ENCODE results near the gene SORCS1.

The SORCS1 gene

GRCh38 chr10:106864031-106864430 is 300.5 kb downstream of the SORCS1 start:
- H3K36me3 ChIP-seq (ENCODE audit: insufficient read depth, low read length), result no peaks in the 10 kb centered on the region
- no peaks in the 10 kb centered on the region for H3K9me3 ChIP-seq (ENCODE audit: control insufficient read depth, insufficient read depth, low read length)
- no peaks in the 10 kb centered on the region for H3K4me1 ChIP-seq (ENCODE audit: insufficient read depth, low read length)
- H3K9ac ChIP-seq (ENCODE audit: low read depth, low read length), result no peak overlapping the region

- no peaks in the 10 kb centered on the region for H3K9me3 ChIP-seq (ENCODE audit: control insufficient read depth, insufficient read depth, low read length)
- H3K4me1 ChIP-seq (ENCODE audit: insufficient read depth, low read length), result no peaks in the 10 kb centered on the region
- no peak overlapping the region for H3K9ac ChIP-seq (ENCODE audit: low read depth, low read length)
- H3K36me3 ChIP-seq (ENCODE audit: insufficient read depth, low read length), result no peaks in the 10 kb centered on the region
Observed at GRCh38 chr10:106863549-106863948, 301.0 kb downstream of the SORCS1 start.

GRCh38 chr10:106859892-106860652 is 304.4 kb downstream of the SORCS1 start:
- H3K9me3 ChIP-seq (ENCODE audit: control insufficient read depth, insufficient read depth, low read length), result no peaks in the 10 kb centered on the region
- H3K9ac ChIP-seq (ENCODE audit: low read depth, low read length), result no peak overlapping the region
- no peaks in the 10 kb centered on the region for H3K36me3 ChIP-seq (ENCODE audit: insufficient read depth, low read length)
- H3K4me1 ChIP-seq (ENCODE audit: insufficient read depth, low read length), result no peaks in the 10 kb centered on the region

DNA sequence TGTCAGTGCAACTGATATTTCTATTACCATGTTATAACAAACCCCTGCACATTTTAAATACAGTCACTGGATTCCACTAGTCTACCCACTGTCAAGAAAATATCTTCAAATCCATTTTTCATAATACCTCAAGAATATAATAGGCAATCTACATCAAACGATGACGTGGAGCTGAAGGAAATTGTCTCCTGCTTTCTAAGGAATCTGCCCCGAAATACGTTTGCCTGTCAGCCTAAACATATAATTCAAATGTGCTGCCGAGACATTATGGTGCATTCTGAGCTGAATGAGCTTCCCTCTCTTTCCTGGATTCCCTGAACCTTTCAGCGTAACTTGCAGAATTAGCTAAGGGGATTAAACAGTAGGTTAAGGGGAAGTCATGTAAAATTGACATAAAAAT is 306.8 kb downstream of the SORCS1 start:
- Histone ChIP-seq H3K36me3 (ENCODE audit: insufficient read depth, low read length) (no peaks in the 10 kb centered on the region), H3K9me3 (ENCODE audit: control insufficient read depth, insufficient read depth, low read length) (no peaks in the 10 kb centered on the region), H3K9ac (ENCODE audit: low read depth, low read length) (no peak overlapping the region), H3K4me1 (ENCODE audit: insufficient read depth, low read length) (no peaks in the 10 kb centered on the region)

DNA sequence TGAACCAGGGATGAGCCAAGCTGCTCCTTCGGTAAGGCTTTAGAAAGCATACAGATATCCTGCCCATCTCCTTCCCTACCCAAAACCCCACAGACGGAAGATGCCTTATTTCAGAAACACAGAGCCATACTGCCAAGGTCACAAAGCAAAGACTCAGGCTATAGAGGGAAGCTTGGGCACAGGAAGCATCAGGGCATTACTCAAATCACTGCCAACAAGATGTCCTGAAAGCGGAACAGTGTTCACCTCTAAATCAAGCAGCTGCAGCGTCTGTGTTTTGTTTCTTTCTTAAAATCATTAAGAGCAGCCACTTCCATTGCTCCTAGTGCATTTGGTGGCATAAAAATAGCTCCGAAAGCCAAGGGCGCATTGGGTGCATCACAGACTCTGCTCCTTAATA is 307.3 kb downstream of the SORCS1 start:
- no peaks in the 10 kb centered on the region for H3K9me3 ChIP-seq (ENCODE audit: control insufficient read depth, insufficient read depth, low read length)
- no peaks in the 10 kb centered on the region for H3K4me1 ChIP-seq (ENCODE audit: insufficient read depth, low read length)
- no peak overlapping the region for H3K9ac ChIP-seq (ENCODE audit: low read depth, low read length)
- H3K36me3 ChIP-seq (ENCODE audit: insufficient read depth, low read length), result no peaks in the 10 kb centered on the region

- Histone ChIP-seq H3K36me3 (ENCODE audit: insufficient read depth, low read length) (no peaks in the 10 kb centered on the region), H3K9me3 (ENCODE audit: control insufficient read depth, insufficient read depth, low read length) (no peaks in the 10 kb centered on the region; the same call in 1 of the 2 replicates), H3K4me1 (ENCODE audit: insufficient read depth, low read length) (no peaks in the 10 kb centered on the region), H3K9ac (ENCODE audit: low read depth, low read length) (no peak overlapping the region)
Observed at GRCh38 chr10:106836933-106837663, 327.4 kb downstream of the SORCS1 start.

GRCh38 chr10:106832846-106833245 is 331.7 kb downstream of the SORCS1 start:
- Histone ChIP-seq H3K36me3 (ENCODE audit: insufficient read depth, low read length) (no peaks in the 10 kb centered on the region), H3K4me1 (ENCODE audit: insufficient read depth, low read length) (no peaks in the 10 kb centered on the region), H3K9ac (ENCODE audit: low read depth, low read length) (no peak overlapping the region)

DNA sequence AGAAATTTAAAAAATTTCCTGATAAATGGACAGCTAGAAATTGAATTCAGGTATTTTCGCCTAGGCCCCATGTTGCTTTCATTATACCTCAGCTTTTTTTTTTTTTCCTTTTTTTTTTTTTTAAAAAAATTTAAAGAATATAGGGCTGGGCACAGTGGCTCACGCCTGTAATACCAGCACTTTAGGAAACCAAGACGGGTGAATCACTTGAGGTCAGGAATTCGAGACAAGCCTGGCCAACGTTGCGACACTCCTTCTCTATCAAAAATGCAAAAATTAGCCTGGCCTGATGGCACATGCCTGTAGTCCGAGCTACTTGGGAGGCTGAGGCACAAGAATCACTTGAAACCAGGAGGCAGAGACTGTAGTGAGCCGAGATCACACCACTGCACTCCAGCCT is 334.0 kb downstream of the SORCS1 start:
- H3K4me1 ChIP-seq (ENCODE audit: insufficient read depth, low read length), result 0 out of 2 replicates have a peak, but pooled peaks cover 6% of the 10 kb centered on the region
- no peak overlapping the region for H3K9ac ChIP-seq (ENCODE audit: low read depth, low read length)
- no peaks in the 10 kb centered on the region for H3K9me3 ChIP-seq (ENCODE audit: control insufficient read depth, insufficient read depth, low read length)
- no peaks in the 10 kb centered on the region for H3K36me3 ChIP-seq (ENCODE audit: insufficient read depth, low read length)

More at GRCh38 chr10:106832846-106833245, 331.7 kb downstream of the SORCS1 start:
- H3K9me3 ChIP-seq (ENCODE audit: control insufficient read depth, insufficient read depth, low read length), result no peaks in the 10 kb centered on the region

DNA sequence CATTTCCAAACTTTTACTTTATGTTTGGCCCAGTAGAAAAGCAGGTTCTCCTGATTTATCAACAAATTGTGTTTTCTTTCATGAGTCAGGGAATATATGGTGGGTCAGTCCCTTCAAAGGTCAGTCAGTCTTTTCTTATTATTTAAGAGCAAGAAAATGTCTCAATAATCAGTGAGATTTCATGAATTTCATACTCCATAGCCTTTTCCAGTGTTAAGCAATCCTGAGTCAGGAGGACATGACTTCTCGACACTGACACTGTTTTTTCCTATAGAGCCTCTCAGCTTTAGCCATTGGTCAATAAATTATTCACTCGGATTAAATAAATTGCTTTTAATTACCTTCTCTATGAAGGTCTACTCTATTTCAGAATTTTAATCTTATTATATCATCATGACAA is 334.5 kb downstream of the SORCS1 start:
- no peaks in the 10 kb centered on the region for H3K9me3 ChIP-seq (ENCODE audit: control insufficient read depth, insufficient read depth, low read length)
- no peaks in the 10 kb centered on the region for H3K36me3 ChIP-seq (ENCODE audit: insufficient read depth, low read length)

GRCh38 chr10:106826716-106827115 is 337.8 kb downstream of the SORCS1 start:
- Histone ChIP-seq H3K36me3 (ENCODE audit: insufficient read depth, low read length) (no peaks in the 10 kb centered on the region), H3K9me3 (ENCODE audit: control insufficient read depth, insufficient read depth, low read length) (no peaks in the 10 kb centered on the region), H3K4me1 (ENCODE audit: insufficient read depth, low read length) (0 out of 2 replicates have a peak, but pooled peaks cover 6% of the 10 kb centered on the region), H3K9ac (ENCODE audit: low read depth, low read length) (no peak overlapping the region)

More for the DNA sequence above, 334.5 kb downstream of the SORCS1 start:
- Histone ChIP-seq H3K4me1 (ENCODE audit: insufficient read depth, low read length) (0 out of 2 replicates have a peak, but pooled peaks cover 6% of the 10 kb centered on the region), H3K9ac (ENCODE audit: low read depth, low read length) (no peak overlapping the region)

DNA sequence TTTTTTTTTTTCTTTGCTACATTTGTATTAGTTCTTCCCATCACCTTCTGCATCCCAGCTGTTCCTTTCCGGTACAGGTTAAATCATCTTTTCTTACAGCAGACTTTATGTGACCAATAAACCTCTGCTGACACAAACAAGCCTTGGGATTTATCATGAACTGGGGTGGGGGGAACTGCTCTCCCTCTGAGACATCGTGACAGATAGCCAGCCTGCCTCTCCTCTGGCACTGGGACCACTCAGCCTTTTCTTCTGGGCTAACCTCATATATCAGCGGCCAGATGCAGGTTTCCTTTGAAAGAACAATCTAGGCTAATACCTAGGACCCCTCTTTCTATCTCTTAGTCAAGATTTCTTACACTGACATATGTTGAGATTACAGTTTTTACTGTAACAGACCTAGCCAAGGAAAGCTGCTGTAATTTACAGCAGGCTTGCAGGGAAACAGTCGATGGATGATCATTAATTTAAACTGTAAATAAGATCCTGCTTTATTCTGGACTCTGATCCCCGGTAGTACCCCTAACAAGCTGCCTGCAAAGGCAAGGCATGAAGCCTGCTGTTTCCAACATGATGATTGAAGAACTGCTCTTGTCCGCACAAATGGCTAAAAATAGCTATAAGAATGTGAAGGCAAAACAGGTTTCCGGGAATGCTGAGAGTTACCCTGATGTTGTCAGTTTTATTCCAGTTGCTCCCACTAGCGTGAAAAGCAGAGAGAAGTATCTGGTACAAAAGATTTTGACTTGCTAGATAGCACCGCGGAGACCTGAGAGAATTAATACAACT is 338.7 kb downstream of the SORCS1 start:
- no peak overlapping the region for H3K9ac ChIP-seq (ENCODE audit: low read depth, low read length)
- no peaks in the 10 kb centered on the region for H3K36me3 ChIP-seq (ENCODE audit: insufficient read depth, low read length)
- H3K4me1 ChIP-seq (ENCODE audit: insufficient read depth, low read length), result 0 out of 2 replicates have a peak, but pooled peaks cover 6% of the 10 kb centered on the region
- no peaks in the 10 kb centered on the region for H3K9me3 ChIP-seq (ENCODE audit: control insufficient read depth, insufficient read depth, low read length)

DNA sequence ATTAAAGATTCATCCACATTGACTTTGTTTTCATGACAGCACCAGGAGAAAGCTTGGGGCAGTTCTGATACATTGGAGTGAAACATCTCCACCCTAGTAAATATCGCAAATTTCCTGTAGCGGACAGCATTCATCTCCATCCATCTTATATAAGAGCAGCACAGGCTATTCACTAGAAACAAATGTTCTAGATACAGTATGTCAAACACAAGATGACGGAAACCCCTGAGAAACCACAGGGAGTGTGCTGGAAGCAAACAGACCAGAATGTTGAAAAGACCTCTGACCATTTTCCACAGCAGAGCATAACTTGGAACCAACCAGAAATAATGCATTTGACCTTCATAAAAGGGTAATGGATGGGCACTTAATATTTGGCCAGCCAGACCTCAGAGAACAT is 343.9 kb downstream of the SORCS1 start:
- no peaks in the 10 kb centered on the region for H3K4me1 ChIP-seq (ENCODE audit: insufficient read depth, low read length)
- H3K9ac ChIP-seq (ENCODE audit: low read depth, low read length), result no peak overlapping the region
- H3K9me3 ChIP-seq (ENCODE audit: control insufficient read depth, insufficient read depth, low read length), result no peaks in the 10 kb centered on the region

DNA sequence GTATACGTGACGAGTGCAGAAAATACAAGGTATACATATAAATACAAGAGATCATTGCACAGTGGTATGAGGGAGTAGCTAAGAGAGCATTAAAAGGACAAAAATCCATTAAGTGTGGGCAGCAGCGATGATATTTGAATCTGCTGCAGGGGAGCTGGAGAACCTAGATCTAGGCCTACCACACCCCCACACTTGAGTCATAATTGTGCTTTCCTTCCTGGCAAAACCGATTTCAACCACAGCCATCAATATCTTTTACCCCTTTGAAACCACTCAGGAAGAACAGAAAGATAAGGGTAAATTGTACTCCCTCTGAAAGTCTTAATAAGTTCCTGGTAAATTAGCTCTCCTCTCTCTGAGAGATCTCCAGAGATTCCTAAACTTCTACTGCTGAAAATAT is 345.0 kb downstream of the SORCS1 start:
- Histone ChIP-seq H3K4me1 (ENCODE audit: insufficient read depth, low read length) (no peaks in the 10 kb centered on the region), H3K9me3 (ENCODE audit: control insufficient read depth, insufficient read depth, low read length) (no peaks in the 10 kb centered on the region), H3K36me3 (ENCODE audit: insufficient read depth, low read length) (no peaks in the 10 kb centered on the region), H3K9ac (ENCODE audit: low read depth, low read length) (no peak overlapping the region)

More for the DNA sequence above, 343.9 kb downstream of the SORCS1 start:
- no peaks in the 10 kb centered on the region for H3K36me3 ChIP-seq (ENCODE audit: insufficient read depth, low read length)

GRCh38 chr10:106816318-106817085 is 348.0 kb downstream of the SORCS1 start:
- no peaks in the 10 kb centered on the region for H3K4me1 ChIP-seq (ENCODE audit: insufficient read depth, low read length)
- H3K9me3 ChIP-seq (ENCODE audit: control insufficient read depth, insufficient read depth, low read length), result no peaks in the 10 kb centered on the region
- H3K36me3 ChIP-seq (ENCODE audit: insufficient read depth, low read length), result no peaks in the 10 kb centered on the region
- no peak overlapping the region for H3K9ac ChIP-seq (ENCODE audit: low read depth, low read length)

All from ES-I3 (cell line).